HG03097 (cell line): ENCODE measurements around the gene TIAL1.
"Not testable (repeated sequence)": the region's sequence is repeated elsewhere in the genome, so short reads cannot be mapped to it uniquely, and the experiment has no call there.

Source experiments
- ATAC-seq: cut with Tn5 transposase; IDR thresholded peaks from one replicate; pipeline ENCODE4 v1.9.1; 2021; ENCODE audit not compliant: unreplicated experiment, low FRiP score

Gene TIAL1

GRCh38 chr10:119532791-119533190 lies 64.0 kb downstream of the TIAL1 start:
- ATAC-seq: not testable (repeated sequence)

- ATAC-seq: not testable (repeated sequence)
Measured at GRCh38 chr10:119532251-119532650, 64.5 kb downstream of the TIAL1 start.

DNA sequence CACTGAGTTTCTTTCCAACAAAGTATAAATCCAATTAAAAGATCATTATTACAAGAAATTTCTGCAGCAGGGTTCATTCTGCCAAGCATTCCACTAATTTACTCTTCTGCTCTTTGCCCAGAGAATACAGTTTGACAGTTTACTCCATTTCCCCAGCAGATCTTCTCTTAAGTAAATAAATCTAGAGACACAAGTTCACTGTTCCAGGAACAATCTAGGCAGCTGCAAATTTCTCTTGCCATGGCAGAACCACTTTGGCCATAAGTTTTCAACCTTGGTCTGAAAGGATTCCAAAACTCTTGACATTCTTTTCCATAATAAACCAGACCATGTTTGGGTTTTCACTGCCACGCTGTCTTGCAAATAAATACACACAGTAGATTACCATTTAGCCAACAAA lies 65.7 kb downstream of the TIAL1 start:
- no peak for ATAC-seq

GRCh38 chr10:119528663-119529237 lies 68.0 kb downstream of the TIAL1 start:
- not testable (repeated sequence) for ATAC-seq

DNA sequence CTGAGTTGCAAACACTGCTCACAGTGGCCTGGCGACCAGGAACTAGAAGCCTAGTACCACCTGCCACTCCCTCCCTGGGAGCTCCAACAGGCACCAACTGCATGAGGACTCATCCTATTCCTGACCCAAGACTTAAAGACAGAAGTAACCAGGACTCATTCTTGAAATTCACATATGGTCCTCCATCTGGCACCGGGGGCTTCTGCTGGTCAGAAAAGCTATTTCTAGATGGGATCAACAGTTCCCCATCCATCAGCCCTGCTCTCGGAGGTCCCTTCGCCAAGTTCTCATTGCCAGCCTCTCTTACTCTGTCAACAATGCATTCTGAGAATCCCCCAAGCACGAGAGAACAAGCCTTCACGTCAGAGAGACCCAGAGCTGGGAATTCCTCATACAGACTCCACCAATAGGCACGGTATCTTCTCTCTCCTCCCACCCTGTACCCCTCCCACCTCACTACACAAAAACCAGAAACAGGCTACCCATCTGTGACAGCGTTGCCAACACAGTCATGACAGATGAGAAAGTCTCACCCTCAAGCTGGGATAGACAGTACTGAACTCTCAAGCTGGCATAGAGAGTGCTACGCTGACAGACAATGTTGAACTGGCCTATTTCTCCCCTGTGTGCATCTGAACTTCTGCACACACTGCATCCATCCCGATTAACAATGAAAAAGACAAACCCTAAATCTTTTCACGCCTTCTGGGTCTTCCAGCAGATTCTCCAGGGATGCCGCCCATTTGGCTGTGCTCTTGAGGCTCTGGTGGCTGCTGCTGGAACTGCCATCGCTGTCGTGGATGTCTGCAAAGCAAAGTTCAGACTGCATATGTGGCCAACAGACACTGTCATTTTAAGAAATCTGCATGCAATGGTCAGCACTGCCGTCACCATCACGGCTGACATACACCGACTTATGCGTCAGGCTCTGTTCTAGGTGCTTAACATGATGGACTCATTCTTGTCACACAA lies 69.9 kb downstream of the TIAL1 start:
- ATAC-seq: no peak

GRCh38 chr10:119526149-119526548 lies 70.6 kb downstream of the TIAL1 start:
- no peak for ATAC-seq

DNA sequence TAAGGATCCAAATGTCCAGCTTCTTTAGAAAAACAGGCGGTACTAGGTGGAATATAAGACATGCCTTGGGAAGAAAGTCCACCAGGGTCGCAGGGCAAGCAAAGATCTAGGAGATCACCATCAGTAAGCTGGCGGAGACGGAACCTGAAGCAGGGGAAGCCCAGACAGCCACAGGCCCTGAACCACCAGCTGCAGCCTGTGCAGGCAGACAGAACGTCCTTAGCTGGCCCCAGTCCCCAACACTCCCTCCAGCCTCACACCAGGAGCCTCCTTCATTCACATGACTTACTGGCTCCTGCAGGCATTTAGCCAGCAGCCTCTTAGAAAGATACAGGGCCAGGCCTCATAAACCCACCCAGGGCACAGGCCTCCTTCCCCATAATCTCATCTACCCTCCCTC lies 71.6 kb downstream of the TIAL1 start:
- ATAC-seq: no peak

- ATAC-seq: no peak
Measured at GRCh38 chr10:119524720-119525070, 72.1 kb downstream of the TIAL1 start.

GRCh38 chr10:119523895-119524719 lies 72.7 kb downstream of the TIAL1 start:
- no peak for ATAC-seq
